ENCODE data around the gene CACNG3. TPM values are rescaled to one million over a fixed set of nuclear protein-coding genes. Genes with fewer than 3 reads are reported as not detected.
A peak's percentile ranks its signal among the peaks of the same experiment; 100 is the strongest.

The CACNG3 gene
- not detected for total RNA-seq

DNA sequence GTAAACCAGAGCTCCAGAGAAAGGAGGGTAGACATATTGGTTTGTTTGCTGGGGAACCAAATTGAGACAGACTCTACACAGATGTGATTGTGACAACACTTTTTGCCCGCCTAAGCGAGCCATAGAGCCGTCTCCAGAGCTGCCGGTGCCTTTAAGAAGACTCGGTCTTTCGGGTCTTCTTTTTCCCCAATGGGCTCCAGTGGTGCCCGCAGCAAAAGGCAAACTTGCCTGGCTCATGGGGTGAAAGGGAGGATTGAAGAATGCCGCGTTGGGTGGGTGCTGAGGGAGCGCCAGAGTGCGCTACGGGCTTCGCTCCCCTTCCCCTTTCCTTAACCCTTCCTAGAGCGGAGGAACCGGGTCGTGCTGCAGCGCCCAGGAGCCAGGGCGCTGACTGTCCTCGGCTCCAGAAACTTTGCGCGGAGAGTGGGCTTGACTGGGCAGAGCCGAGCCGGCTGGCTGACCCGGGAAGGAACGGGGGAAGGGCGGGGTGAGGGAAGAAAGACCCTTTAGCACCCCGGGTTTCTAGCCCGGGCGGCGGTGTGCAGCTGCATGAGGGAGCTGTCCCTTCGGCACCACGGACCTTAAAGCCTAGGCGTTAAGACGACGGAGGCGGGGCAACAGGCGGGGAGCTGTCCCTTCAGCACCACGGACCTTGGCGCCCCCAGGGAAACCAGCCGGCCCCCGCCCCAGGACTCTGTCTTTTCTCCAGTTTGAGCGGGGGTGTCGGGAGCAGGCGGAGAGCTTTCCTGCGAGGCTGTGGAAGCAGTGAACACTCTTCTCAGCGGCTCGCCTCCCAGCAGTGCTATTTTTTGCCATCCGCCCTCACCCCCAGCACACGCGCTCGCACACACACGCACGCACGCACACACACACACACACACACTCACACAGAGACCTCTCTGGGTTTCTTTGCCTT, at the start of gene CACNG3:
Gene CACNG3 (plus strand): TSS at position 880 of the 916 bp plus-strand sequence. CDS start 420 bp downstream, outside the sequence.
- Histone ChIP-seq H3K9me3 (no peaks in the 10 kb centered on the region), H3K4me1 (no peaks in the 10 kb centered on the region), H3K4me3 (replicated peaks in 1 of 3) (no peak within 1 kb of the TSS), H3K36me3 (no peaks in the 10 kb centered on the region), H3K27me3 (no peaks in the 10 kb centered on the region), H3K27ac (no peak within 1 kb of the TSS)
- peak; percentile 1 to 7 for DNase-seq
- intact Hi-C loops (cut with DNase I), result no loop called here
- TF ChIP-seq POLR2A (IDR thresholded peaks at IDR 0.05), result no peak
- TF ChIP-seq, protein P1, sequence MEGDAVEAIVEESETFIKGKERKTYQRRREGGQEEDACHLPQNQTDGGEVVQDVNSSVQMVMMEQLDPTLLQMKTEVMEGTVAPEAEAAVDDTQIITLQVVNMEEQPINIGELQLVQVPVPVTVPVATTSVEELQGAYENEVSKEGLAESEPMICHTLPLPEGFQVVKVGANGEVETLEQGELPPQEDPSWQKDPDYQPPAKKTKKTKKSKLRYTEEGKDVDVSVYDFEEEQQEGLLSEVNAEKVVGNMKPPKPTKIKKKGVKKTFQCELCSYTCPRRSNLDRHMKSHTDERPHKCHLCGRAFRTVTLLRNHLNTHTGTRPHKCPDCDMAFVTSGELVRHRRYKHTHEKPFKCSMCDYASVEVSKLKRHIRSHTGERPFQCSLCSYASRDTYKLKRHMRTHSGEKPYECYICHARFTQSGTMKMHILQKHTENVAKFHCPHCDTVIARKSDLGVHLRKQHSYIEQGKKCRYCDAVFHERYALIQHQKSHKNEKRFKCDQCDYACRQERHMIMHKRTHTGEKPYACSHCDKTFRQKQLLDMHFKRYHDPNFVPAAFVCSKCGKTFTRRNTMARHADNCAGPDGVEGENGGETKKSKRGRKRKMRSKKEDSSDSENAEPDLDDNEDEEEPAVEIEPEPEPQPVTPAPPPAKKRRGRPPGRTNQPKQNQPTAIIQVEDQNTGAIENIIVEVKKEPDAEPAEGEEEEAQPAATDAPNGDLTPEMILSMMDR (IDR thresholded peaks at IDR 0.05), result no peak
- WGBS, 2 donors, result 6 to 10% methylated on average over 34 to 35 of the region's 54 CpGs

DNA sequence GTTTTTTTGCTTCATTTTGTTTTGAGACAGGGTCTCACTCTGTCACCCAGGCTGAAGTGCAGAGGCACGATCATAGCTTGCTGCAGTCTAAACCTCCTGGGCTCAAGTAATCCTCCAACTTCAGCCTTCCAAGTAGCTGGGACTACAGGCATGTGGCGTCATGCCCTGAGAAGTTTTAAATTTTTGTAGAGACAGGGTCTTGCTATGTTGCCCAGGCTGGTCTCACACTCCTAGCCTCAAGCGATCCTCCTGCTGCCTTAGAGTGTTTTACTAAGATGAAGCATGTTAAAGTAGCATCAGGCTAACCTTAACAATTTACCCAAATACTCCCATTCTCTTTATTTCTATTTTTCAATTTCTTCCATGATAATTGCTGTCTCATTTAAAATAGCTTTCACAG, 49.2 kb upstream of the CACNG3 start:
- DNase-seq, result no peak
- 77 to 86% methylated on average over 3 of the region's 3 CpGs for WGBS, 2 donors
- intact Hi-C loops (cut with DNase I), result no loop called here
- TF ChIP-seq, protein P1 (IDR thresholded peaks at IDR 0.05), result no peak
- TF ChIP-seq POLR2A (IDR thresholded peaks at IDR 0.05), result no peak
- Histone ChIP-seq H3K36me3 (no peaks in the 10 kb centered on the region), H3K27ac (no peak overlapping the region), H3K4me3 (replicated peaks in 1 of 3) (no peak overlapping the region), H3K27me3 (no peaks in the 10 kb centered on the region), H3K4me1 (no peaks in the 10 kb centered on the region), H3K9me3 (no peaks in the 10 kb centered on the region)

DNA sequence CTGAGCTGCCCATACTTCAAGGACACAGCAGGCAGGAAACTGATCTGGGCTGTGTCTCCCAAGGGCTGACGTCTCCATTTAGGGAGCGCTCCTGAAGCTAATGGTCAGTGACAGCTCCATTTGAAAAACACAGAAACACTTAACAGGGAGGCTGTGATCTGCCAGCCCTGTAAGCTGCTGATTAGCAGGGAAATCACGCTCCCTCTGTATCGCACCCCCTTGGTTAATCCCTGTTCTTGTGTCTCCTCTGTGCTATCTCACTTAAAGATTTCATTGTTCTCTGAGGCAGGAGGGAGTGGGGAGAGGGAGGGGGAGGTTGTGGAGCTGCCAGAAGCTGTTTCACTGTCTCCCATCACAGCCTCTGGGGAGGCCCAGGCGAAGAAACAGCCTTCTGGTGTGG, 47.4 kb upstream of the CACNG3 start:
- no peak overlapping the region for H3K27ac ChIP-seq
- WGBS, 2 donors, result 45 to 82% methylated on average over 3 to 5 of the region's 5 CpGs

DNA sequence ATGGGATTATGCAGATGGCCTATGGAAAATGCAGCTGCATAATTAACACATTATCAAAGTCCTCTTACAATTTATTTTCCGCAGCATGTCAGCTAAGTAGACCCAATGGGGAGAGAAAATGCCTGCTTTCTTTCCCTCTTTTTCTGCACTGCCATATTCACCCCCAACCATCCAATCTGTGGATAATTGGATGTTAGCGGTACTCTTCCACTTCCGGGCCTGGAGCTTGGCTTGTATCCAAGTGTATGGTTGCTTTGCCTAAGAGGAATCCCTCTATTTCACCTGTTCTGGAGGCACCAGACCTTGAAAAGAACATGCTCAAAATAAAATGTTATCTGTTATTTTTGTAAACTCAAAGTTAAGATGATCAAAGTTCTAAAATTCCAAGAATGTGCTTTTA, 41.1 kb upstream of the CACNG3 start:
- WGBS, 2 donors, result 56 to 58% methylated on average over 3 of the region's 3 CpGs
- H3K4me3 ChIP-seq (replicated peaks in 1 of 3), result no peak overlapping the region
- intact Hi-C loops (cut with DNase I), result no loop called here
- no peaks in the 10 kb centered on the region for H3K4me1 ChIP-seq
- H3K27me3 ChIP-seq, result no peaks in the 10 kb centered on the region
- no peaks in the 10 kb centered on the region for H3K9me3 ChIP-seq
- no peak for DNase-seq
- no peaks in the 10 kb centered on the region for H3K36me3 ChIP-seq
- no peak overlapping the region for H3K27ac ChIP-seq
- TF ChIP-seq, protein P1 (IDR thresholded peaks at IDR 0.05), result no peak
- TF ChIP-seq POLR2A (IDR thresholded peaks at IDR 0.05), result no peak

More for the DNA sequence above, 47.4 kb upstream of the CACNG3 start:
- Histone ChIP-seq H3K4me3 (replicated peaks in 1 of 3) (no peak overlapping the region), H3K36me3 (no peaks in the 10 kb centered on the region), H3K27me3 (no peaks in the 10 kb centered on the region), H3K9me3 (no peaks in the 10 kb centered on the region), H3K4me1 (no peaks in the 10 kb centered on the region)
- intact Hi-C loops (cut with DNase I), result no loop called here
- TF ChIP-seq, protein P1 (IDR thresholded peaks at IDR 0.05), result no peak
- TF ChIP-seq POLR2A (IDR thresholded peaks at IDR 0.05), result no peak
- no peak for DNase-seq

DNA sequence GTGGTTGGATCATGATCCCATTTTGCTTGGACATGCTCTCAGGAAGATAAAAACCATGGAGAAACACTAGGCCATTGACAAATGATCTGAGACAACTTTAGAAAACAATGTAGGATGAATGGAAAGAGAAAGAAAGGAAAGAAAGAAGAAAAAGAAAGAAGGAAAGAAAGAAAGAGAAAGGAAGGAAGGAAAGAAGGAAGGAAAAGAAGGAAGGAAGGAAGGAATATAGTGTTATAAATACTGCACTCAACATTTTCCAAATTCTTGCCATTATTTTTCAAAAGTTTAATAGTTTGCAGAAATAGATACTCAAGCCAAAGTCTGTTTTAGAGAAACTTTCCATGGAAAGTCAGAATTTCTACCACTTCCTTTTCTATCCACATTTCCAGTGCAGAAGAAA, 39.2 kb upstream of the CACNG3 start:
- intact Hi-C loops (cut with DNase I), result no loop called here
- Histone ChIP-seq H3K36me3 (no peaks in the 10 kb centered on the region), H3K4me3 (replicated peaks in 1 of 3) (no peak overlapping the region), H3K27ac (no peak overlapping the region), H3K4me1 (no peaks in the 10 kb centered on the region), H3K27me3 (no peaks in the 10 kb centered on the region), H3K9me3 (no peaks in the 10 kb centered on the region)
- TF ChIP-seq, protein P1 (IDR thresholded peaks at IDR 0.05), result no peak
- TF ChIP-seq POLR2A (IDR thresholded peaks at IDR 0.05), result no peak
- DNase-seq, result no peak
